B cell (primary cell): ENCODE measurements around the gene SAXO1.

Experiments used
- CTCF ChIP-seq: fragments of 200-600 bp; IDR thresholded peaks from one replicate; pipeline ENCODE4 v1.8.0; 2022; ENCODE audit warnings: antibody characterized with exemption, mild to moderate bottlenecking
- EZH2 ChIP-seq: IDR thresholded peaks from 2 replicates; pipeline ENCODE4 v1.6.1; 2012; ENCODE audit warnings: borderline replicate concordance, low read depth, mild to moderate bottlenecking, moderate library complexity, low read length; ENCODE audit not compliant: insufficient read depth, poor library complexity, severe bottlenecking

GRCh38 chr9:19026375-19026774, 6.6 kb downstream of the SAXO1 start:
- TF ChIP-seq EZH2 (no peak), CTCF (no peak)
